Kidney epithelial cell (primary cell): ENCODE measurements around the gene NFIA. TPM values are rescaled to one million over a fixed set of nuclear protein-coding genes. Genes with fewer than 3 reads are reported as not detected.

Experiments
- DNase-seq: peaks from one replicate; pipeline ENCODE4 v3.0.0-alpha.2; 2010; ENCODE audit warnings: low read depth
- H3K27me3 ChIP-seq: 2 replicates; pipeline ENCODE4 v1.6.0; 2011; ENCODE audit warnings: low read length; ENCODE audit not compliant: control insufficient read depth, insufficient read depth
- H3K36me3 ChIP-seq: 2 replicates; pipeline ENCODE4 v1.5.1; 2011; ENCODE audit warnings: low read length; ENCODE audit not compliant: control insufficient read depth, insufficient read depth
- H3K4me3 ChIP-seq: 2 replicates; pipeline ENCODE4 v1.5.1; 2011; ENCODE audit warnings: low read depth, mild to moderate bottlenecking, control low read depth, low read length
- total RNA-seq: library from RNA; depleted of rRNA; stranded (reverse); fragments of >200 nt; gene quantifications from 2 replicates; pipeline ENCODE4 v1.2.3, GENCODE V29; 2015
- TF ChIP-seq, protein P1 (sequence below): IDR thresholded peaks from 2 replicates; pipeline ENCODE4 v1.5.1; 2011; ENCODE audit warnings: mild to moderate bottlenecking, moderate library complexity, low read length, control low read depth, inconsistent platforms; ENCODE audit not compliant: insufficient read depth, poor library complexity, severe bottlenecking

Gene NFIA
- total RNA-seq, 1 donor from 2014 or later: 3.5 TPM

DNA sequence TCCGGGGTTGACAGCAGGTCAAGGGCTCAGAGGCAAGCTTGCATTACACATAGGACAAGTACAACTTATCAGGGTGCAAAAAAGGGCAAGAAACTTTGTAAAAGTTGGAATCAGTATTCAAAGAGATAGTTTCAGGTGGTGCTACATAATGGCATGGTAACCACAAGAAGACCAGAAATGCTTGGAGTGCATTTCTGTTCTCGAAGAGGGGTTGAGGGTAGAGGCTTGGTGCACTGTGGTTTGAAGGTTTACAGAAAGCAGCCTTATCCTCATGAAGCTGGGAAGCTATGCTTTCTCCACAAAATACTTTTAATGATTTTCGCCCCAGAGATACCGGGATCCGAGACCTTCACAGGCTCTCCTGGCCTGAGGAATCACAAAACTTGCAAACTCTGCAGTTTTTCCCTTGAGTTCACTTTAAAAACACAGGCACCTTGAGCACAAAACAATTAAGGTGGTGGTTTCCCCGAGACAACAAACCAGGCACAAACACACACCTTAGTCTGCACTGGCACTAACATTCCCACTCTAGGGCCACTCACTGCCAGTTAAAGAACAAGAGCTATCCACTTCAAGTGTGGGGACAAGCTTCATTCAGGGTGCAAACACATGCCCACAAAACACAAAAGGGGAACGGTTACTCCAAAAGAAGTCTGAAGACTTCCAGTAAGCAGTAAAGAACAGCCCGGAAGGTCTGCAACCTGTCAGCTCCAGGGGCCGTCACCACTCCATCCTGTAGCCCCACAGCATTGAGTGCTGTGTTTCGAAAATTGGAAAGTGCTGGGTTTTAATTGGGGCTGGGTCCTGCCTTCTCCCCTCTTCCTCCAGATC is 29.8 kb upstream of the NFIA start:
- no peak for DNase-seq
- Histone ChIP-seq H3K4me3 (no peak overlapping the region), H3K36me3 (no peaks in the 10 kb centered on the region), H3K27me3 (peaks cover 21% of the 10 kb centered on the region)
- TF ChIP-seq, protein P1, sequence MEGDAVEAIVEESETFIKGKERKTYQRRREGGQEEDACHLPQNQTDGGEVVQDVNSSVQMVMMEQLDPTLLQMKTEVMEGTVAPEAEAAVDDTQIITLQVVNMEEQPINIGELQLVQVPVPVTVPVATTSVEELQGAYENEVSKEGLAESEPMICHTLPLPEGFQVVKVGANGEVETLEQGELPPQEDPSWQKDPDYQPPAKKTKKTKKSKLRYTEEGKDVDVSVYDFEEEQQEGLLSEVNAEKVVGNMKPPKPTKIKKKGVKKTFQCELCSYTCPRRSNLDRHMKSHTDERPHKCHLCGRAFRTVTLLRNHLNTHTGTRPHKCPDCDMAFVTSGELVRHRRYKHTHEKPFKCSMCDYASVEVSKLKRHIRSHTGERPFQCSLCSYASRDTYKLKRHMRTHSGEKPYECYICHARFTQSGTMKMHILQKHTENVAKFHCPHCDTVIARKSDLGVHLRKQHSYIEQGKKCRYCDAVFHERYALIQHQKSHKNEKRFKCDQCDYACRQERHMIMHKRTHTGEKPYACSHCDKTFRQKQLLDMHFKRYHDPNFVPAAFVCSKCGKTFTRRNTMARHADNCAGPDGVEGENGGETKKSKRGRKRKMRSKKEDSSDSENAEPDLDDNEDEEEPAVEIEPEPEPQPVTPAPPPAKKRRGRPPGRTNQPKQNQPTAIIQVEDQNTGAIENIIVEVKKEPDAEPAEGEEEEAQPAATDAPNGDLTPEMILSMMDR: no peak

DNA sequence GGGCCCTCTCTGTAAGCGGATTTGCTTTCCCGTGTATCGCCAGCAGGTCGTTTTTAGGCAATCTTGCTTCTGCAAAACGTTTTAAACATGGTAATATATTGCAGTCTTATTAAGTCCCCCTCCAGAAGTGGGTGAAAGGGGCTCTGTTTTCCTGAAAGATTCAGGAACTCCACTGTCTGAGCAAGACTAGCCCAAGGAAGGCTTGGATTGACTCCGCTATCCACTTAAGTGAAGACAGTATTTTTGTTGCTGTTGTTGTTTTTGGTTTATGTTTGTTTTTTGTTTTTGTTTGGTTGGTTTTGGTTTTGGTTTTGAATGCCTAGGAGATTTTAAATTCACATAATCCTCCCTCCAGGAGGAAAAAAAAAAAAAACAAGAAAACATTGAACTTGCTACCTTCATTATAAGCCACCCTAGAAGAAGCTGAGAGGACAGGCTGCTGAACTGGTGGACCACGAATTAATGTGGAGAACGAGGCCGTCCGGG is 29.1 kb upstream of the NFIA start:
- Histone ChIP-seq H3K4me3 (no peak overlapping the region), H3K36me3 (no peaks in the 10 kb centered on the region), H3K27me3 (peaks cover 21% of the 10 kb centered on the region)
- TF ChIP-seq, protein P1: no peak
- no peak for DNase-seq

DNA sequence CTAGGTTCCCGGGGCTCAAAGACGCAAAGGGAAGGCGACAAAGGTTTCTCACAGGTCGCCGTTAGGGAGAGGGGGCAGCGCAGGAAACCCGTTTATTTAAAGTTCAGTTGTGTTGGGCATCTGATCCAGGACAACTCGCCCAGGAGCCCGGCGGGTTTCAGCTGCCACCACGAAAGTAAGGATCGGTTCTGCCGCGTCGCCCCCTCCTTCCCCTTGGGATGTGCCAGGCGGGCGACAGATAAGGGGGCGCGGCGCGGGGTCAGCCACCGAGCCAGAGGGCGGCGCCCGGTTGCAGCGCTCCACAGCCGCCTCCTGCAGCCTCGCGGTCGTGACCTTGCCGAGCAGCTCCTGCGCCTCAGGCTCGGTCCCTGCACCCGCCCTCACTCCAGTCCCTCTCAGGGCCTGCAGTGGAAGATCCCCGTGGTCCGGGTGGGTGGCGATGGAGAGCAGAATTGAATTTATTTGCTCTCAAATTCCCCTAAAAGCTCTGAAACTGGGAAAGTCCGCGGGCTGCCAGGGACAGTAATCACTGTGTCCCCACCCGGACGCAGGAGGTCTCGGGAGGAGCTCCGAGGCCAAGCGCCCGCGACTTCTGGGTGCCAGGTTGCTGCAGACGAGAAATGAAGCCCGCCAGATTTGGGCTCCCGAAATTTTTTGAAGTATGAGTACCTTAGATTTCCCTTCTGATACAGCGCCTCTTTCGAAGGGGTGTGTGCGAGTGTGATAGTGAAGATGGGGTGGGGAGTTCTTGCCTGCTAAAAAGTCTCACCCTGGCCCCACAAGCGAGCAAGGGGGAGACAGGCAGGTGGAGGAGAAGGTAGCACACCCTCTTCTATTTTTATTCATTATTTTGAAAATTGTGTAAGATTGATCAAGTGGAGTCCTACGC is 28.4 kb upstream of the NFIA start:
- Histone ChIP-seq H3K27me3 (peaks cover 21% of the 10 kb centered on the region), H3K4me3 (no peak overlapping the region), H3K36me3 (no peaks in the 10 kb centered on the region)
- TF ChIP-seq, protein P1: no peak
- DNase-seq: no peak

DNA sequence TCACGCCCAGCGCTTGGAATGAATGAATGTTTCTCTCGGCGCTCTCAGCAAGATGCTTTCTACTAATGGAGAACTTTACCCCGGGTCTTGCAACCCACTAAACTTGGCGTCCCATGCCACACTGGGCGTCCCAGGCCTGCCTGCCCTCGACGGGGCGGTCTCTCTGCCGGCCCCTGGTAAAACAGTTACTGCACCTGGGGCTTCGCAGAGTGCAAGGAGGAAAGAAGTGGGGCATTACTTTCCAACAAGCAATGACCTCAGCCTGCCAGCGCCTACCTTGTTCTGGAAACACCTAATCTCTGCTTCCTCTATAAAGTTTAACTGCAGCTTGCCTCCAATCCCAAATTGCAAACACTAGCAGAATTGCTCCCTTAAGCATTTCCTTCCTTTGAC is 27.8 kb upstream of the NFIA start:
- Histone ChIP-seq H3K36me3 (no peaks in the 10 kb centered on the region), H3K27me3 (peaks cover 21% of the 10 kb centered on the region)
- TF ChIP-seq, protein P1: no peak

DNA sequence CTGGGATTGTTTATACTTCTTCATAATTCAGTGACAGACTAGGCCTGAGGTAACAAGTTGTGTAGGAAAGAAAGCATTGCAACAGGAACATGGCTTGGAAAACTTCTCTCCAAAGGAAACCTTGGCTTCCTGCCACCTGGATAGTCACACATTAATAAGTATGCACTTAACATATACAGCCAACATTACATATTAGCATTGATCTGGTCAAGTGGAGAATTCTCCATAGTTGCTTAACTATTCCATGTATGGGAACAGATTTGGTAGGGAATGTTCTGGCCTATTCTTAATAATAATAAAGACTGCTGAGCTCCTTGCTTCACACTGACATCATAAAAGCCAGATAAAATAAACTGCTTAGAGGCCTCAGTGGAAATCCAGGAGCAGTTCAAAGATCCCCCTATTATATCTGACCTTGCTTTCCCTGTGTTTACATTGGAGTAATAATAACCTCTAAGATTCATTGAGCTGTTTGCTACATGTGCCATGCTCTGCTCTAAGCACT is 27.2 kb upstream of the NFIA start:
- TF ChIP-seq, protein P1: no peak
- Histone ChIP-seq H3K4me3 (no peak overlapping the region), H3K27me3 (peaks cover 21% of the 10 kb centered on the region), H3K36me3 (no peaks in the 10 kb centered on the region)
- no peak for DNase-seq

More for the DNA sequence above, 27.8 kb upstream of the NFIA start:
- H3K4me3 ChIP-seq: no peak overlapping the region
- no peak for DNase-seq
